Hepatic stellate cell (primary cell): ENCODE results near the gene SYTL3.
"Not testable (repeated sequence)": the region's sequence is repeated elsewhere in the genome, so short reads cannot be mapped to it uniquely, and the experiment has no call there.

Experiments used
- DNase-seq: peaks from one replicate; pipeline ENCODE4 v3.0.0; 2011; ENCODE audit warnings: low spot score

The SYTL3 gene, protein sequence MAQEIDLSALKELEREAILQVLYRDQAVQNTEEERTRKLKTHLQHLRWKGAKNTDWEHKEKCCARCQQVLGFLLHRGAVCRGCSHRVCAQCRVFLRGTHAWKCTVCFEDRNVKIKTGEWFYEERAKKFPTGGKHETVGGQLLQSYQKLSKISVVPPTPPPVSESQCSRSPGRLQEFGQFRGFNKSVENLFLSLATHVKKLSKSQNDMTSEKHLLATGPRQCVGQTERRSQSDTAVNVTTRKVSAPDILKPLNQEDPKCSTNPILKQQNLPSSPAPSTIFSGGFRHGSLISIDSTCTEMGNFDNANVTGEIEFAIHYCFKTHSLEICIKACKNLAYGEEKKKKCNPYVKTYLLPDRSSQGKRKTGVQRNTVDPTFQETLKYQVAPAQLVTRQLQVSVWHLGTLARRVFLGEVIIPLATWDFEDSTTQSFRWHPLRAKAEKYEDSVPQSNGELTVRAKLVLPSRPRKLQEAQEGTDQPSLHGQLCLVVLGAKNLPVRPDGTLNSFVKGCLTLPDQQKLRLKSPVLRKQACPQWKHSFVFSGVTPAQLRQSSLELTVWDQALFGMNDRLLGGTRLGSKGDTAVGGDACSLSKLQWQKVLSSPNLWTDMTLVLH

DNA sequence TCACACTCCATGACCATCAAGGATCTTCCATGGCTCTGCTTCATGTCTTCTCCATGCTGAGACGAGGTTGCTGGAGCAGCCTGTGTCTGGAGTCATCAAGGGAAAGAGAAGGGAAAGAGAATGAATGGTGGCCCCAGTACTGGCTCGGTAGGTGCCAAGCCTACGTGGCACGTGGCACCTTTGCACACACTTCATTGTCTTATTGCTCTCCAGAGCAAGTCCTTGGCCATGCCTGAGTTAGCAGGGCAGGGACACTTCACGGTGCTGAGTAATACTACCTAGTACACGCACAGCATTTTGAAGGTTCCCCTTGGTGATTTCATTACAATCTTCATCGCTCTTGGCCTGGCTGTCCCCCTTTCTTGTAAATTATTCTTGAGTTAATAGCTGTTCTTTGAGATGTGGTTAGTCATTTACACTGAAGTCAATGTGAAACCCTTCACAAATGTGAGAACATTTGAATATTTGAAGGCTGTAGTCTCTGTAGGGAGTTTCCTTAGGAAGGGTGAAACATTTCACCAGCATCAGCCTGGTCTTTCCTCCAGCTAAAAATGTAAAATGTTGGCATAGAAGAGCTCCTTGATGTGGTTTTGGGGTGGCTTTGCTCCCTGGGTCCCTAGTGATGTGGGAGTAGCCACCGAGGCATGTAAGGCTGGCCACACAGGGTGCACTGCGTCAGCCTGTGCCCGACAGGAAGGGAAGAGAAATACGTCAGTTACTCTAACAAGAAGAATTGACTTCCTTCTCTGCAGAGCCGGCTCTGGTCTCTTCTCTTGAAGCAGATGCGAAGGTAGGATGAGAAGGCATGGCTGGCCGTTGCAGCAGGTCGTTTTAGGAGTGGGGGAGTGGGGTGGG, at the start of gene SYTL3:
Gene SYTL3 (plus strand): TSS at position 766 of the 855 bp plus-strand sequence. CDS start 13,215 bp downstream, outside the sequence.
- peak; percentile 60 for DNase-seq

GRCh38 chr6:158603261-158604047, 46.4 kb upstream of the SYTL3 start:
- no peak for DNase-seq

DNA sequence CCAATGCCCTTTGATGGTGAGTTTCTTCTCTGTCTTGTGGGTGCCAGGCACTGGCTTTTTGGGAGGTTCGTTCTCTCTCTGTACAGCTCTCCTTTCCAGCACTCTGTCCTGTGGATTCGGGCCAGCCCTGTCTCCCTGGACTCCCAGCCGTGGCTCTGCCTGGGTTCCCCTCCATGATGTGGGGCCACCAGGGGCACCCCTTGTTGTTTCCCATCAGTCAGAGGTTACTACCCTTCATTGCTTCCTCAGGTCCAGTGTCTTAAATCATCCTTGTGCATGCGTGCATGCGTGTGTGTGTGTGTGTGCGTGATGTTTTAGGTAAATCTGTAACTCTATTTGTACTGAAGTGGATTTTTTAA, 45.8 kb upstream of the SYTL3 start:
- DNase-seq, result no peak

- peak; percentile 77 for DNase-seq
Observed at GRCh38 chr6:158605266-158605878, 44.5 kb upstream of the SYTL3 start.

DNA sequence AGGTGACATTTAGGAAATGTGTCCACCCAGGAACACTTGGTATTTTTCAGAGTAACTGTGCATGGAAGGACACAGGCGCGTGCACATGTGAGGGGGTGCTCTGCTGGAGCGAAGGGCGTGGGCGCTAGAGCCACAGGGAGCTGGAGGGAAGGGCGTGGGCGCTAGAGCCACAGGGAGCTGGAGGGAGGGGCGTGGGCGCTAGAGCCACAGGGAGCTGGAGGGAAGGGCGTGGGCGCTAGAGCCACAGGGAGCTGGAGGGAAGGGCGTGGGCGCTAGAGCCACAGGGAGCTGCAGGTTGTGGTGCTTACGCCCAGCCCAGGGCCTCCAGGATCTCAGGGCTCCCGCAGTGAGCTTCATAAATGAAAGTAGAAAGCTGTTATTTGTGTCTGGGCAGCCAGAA, 43.8 kb upstream of the SYTL3 start:
- not testable (repeated sequence) for DNase-seq

GRCh38 chr6:158606935-158607334, 42.9 kb upstream of the SYTL3 start:
- DNase-seq, result no peak

DNA sequence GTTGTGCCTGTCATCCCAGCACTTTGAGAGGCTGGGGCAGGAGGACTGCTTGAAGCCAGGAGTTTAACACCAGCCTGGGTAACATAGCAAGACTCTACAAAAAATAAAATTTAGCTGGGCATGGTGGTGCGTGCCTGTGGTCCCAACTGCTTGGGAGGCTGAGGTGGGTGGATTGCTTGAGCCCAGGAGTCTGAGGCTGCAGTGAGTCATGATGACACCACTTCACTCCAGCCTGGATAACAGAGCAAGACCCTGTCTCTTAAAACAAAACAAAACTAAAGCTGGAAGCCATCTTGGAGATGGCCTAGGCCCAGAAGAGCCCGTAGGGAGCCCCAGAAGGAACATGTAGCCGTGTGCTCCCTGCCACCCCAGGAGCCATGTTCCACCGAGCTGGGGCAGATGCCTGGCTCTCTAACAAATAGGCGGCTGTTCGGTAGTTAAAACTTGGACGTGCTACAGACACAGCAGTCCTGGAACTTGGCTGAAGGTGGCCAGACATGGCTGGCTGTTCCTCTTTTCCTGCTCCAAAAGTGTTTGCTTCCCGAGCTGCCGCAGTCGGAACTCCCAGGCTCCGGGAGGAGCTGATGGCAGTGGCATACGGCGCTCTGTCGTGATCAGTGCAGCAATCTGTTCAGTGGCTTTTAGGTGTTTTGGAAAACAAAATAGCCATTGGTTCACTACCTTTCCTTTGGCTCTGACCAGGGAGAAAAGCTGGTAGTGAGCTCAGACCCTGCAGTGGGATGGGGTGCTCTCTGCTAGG, 42.3 kb upstream of the SYTL3 start:
- no peak for DNase-seq

GRCh38 chr6:158608221-158608620, 41.6 kb upstream of the SYTL3 start:
- no peak for DNase-seq

GRCh38 chr6:158609455-158610155, 40.2 kb upstream of the SYTL3 start:
- DNase-seq, result peak; percentile 31

DNA sequence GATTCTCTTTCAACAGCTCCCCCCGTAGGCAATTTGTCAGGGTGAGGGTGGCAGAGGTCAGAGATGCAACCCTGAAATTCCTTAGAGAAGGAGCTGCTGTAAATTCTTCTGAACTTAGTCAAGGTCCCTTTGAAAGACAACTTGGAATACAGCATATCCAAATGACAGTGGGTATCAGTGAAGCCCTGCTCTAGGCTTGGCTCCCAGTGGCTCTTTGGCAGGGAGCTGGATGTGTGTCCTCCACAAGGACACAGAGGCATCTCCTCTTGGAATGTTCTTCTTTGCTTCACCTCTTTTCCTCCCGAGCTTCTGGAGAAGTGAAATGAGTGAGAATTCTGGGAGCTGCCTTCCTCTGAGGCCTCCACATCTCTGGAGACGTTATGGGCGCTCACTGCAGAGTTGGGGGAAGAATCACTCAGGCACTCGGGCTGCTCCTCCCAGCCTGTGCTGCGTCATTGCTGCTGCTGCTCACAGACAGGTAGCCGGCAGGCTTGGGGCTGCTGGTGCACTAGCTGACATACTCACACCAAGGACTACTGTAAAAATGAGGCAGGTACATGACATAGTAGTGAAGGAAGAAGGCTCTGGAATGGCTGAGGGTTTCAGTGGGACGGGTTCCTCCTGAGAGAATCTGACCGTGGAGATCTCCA, 39.4 kb upstream of the SYTL3 start:
- DNase-seq, result no peak

- DNase-seq, result no peak
Observed at GRCh38 chr6:158611039-158611438, 38.8 kb upstream of the SYTL3 start.

DNA sequence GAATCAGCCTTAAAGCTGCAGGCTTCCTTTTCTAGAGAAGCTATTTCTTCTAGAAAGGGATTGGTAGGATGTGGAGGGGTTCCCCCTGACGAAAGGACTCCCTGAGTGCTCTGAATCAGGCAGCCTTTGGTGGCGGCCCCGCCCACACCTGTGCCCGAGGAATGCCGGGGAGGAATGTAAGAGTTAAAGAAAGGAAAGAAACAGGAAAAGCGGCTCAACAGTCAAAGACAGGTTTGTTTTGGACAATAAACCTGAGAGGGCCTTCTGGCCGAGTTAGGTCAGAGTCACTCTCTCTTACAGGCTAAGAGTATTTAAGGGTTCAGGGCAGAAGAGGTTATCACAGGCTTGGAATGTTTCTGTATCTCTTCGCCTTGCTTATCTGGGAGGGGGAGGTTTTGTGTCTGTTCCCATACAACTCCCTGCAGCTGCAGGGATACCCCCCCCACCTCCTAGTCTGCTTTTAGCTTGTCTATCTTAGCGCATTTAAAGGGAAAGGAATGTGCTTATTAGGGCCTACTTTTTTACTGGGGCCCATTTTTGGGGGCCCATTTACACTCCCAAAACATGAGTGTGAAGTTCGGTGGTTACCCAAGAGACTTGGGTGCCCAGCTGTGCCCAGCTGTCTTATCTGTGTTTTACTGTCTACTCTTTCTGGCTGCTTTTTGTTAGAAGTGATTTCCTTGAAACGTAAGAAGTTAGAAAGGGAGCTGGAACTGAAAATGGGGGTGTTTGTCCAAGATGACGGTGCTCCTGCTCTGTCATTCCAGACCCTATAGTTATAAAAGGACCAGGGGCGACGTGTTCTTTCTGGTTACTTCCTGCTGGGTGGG, 38.1 kb upstream of the SYTL3 start:
- no peak for DNase-seq

DNA sequence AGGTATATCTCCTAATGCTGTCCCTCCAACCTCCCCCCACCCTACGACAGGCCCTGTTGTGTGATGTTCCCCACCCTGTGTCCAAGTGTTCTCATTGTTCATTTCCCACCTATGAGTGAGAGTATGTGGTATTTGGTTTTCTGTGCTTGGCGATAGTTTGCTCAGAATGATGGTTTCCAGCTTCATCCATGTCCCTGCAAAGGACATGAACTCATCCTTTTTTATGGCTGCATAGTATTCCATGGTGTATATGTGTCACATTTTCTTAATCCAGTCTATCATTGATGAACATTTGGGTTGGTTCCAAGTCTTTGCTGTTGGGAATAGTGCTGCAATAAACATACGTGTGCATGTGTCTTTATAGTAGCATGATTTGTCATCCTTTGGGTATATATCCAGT, 35.2 kb upstream of the SYTL3 start:
- not testable (repeated sequence) for DNase-seq

DNA sequence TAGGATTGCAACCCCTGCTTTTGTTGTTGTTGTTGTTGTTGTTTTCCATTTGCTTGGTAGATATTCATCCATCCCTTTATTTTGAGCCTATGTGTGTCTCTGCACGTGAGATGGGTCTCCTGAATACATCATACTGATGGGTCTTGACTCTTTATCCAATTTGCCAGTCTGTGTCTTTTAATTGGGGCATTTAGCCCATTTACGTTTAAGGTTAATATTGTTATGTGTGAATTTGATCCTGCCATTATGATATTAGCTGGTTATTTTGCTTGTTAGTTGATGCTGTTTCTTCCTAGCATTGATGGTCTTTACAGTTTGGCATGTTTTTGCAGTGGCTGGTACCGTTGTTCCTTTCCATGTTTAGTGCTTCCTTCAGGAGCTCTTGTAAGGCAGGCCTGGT, 31.6 kb upstream of the SYTL3 start:
- not testable (repeated sequence) for DNase-seq

DNA sequence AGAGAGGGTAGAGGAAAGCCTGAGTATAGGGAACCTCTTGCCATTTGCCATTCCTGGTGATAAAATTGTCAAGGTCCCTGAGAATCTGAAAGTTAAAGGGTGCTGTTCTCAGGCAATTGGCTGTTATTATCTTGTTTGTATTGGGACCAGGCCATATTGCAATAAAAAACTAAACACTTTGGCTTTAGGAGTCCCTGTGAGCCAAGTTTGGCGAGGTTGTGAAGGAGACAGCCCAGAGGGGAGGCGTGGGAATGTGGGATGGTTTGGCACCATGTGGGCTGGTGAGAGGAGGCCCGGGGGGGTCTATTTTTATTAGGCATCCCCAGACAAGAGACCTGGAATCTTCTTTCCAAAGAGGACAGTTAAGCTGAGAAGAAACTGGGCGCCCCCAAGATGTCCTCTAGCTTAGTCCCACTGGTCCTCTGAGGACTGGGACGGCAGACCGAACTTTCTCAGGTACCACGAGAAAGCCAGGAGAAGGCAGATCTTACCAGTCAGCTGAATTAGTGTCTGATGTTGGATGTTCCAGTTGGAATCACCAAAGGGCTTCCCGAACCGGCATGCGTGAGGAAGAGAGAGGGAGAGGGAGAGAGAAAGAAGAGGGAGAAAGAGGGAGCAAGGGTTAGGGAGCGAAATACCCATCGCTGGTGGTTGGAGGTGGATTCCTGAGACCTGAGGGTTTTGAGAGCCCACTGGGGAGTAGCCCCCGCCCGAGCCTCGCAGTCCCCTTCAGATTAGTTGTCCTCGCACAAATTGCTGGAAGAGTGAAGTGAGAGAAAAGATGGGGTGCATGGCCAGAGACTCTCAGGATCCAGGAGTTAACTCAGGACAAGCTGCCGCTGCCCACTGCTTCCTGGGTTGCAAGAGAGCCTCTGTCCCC, 29.7 kb upstream of the SYTL3 start:
- DNase-seq, result no peak

GRCh38 chr6:158620963-158621693, 28.7 kb upstream of the SYTL3 start:
- DNase-seq, result no peak
